ENCODE measurements around the gene AQP9. TPM values are rescaled to one million over a fixed set of nuclear protein-coding genes. Genes with fewer than 3 reads are reported as not detected.

Gene AQP9
- total RNA-seq, 6 experiments from 2014 or later: 72.9 to 350 (median 156) TPM

DNA sequence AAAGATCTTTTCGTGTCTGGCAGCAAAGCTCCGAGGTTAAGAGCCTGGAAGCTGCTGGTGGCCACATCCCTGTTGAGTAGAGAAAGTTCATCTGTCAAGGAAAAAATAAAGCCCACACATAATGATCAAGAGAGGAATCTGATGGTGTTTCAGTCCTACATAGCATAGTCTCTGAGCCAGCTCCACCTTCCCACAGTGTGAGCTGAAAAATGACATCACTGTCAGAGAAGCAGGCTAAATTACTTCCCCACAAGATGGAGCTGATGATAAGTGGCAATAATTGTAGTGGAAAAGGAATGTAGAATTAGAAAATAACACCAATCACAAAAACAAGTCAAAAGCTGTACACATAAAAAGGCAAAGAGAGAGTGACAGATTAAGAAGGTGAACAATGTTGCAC lies 84.5 kb downstream of the AQP9 start:
- H3K4me1 ChIP-seq: peaks cover 0 to 5% (median 0%) of the 10 kb centered on the region in 4 donors
- H3K27me3 ChIP-seq: no peaks in the 10 kb centered on the region
- peaks cover 0 to 2% (median 0%) of the 10 kb centered on the region in 4 donors for H3K9me3 ChIP-seq
- H3K4me3 ChIP-seq: no peak overlapping the region
- DNase-seq (no peak), ATAC-seq (peak in 1 of 4 donors; percentile 22)
- intact Hi-C loops (cut with DNase I): loop anchor here in 1 of 2 donors (10.0 kb wide), 1 partner anchor 542 kb away; no protein-coding TSS in a partner anchor
- TF ChIP-seq, protein P1, sequence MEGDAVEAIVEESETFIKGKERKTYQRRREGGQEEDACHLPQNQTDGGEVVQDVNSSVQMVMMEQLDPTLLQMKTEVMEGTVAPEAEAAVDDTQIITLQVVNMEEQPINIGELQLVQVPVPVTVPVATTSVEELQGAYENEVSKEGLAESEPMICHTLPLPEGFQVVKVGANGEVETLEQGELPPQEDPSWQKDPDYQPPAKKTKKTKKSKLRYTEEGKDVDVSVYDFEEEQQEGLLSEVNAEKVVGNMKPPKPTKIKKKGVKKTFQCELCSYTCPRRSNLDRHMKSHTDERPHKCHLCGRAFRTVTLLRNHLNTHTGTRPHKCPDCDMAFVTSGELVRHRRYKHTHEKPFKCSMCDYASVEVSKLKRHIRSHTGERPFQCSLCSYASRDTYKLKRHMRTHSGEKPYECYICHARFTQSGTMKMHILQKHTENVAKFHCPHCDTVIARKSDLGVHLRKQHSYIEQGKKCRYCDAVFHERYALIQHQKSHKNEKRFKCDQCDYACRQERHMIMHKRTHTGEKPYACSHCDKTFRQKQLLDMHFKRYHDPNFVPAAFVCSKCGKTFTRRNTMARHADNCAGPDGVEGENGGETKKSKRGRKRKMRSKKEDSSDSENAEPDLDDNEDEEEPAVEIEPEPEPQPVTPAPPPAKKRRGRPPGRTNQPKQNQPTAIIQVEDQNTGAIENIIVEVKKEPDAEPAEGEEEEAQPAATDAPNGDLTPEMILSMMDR (IDR thresholded peaks at IDR 0.05): no peak
- TF ChIP-seq POLR2A (IDR thresholded peaks at IDR 0.05): no peak
- H3K27ac ChIP-seq: no peak overlapping the region
- 76% methylated on average over 2 of the region's 2 CpGs for WGBS (ENCODE audit: insufficient coverage, low coverage, low lambda C conversion rate, missing lambda C conversion rate)
- H3K36me3 ChIP-seq: no peaks in the 10 kb centered on the region

DNA sequence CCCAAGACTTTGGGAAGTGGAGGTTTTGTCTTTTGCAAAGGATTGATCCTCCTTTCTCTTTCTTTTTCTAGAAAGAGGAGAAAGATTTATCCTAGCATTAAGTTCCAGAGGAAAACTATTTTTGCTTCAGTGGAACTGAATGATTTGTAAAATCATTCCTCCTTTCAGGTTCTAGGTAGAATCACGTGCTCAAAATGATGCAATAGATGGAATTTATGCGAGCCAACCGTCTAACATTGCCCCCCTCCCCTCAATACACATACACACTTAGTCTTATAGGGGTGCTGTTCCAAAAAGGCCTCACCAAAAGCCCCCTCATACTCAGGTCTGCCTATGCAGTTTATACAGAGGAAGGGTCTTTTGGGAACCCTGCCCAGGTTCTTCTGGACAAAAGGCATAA lies 85.3 kb downstream of the AQP9 start:
- ATAC-seq (no peak), DNase-seq (no peak)
- H3K9me3 ChIP-seq: peaks cover 0 to 2% (median 0%) of the 10 kb centered on the region in 4 donors
- TF ChIP-seq, protein P1 (IDR thresholded peaks at IDR 0.05): no peak
- no peak for TF ChIP-seq POLR2A (IDR thresholded peaks at IDR 0.05)
- no peaks in the 10 kb centered on the region for H3K27me3 ChIP-seq
- H3K27ac ChIP-seq: no peak overlapping the region
- no peak overlapping the region for H3K4me3 ChIP-seq
- H3K4me1 ChIP-seq: peaks cover 0 to 5% (median 0%) of the 10 kb centered on the region in 4 donors
- 35% methylated on average over 3 of the region's 3 CpGs for WGBS (ENCODE audit: insufficient coverage, low coverage, low lambda C conversion rate, missing lambda C conversion rate)
- H3K36me3 ChIP-seq: no peaks in the 10 kb centered on the region
- intact Hi-C loops (cut with DNase I): loop anchor here in 1 of 2 donors (10.0 kb wide), 1 partner anchor 541 kb away; no protein-coding TSS in a partner anchor

DNA sequence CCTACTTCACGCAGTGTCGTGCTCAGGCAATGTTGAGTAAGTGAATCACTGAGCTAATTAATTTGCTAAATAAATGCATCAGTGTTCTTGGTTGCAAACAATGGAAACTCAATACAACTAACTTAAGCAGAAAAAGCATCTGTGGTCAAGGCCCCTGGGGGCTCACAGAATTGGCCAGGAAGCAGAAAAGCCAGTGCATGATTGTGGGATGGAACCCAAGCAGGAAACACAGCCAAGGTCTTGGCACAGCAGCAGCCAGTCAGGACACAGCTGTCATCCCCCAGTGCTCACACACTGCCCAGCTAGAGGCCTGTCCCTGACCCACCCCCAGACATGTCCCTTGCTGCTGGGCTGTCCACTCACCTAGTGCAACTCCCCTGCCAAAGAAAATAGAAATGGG lies 85.9 kb downstream of the AQP9 start:
- Histone ChIP-seq H3K27ac (no peak overlapping the region), H3K4me3 (no peak overlapping the region), H3K4me1 (peaks cover 0 to 5% (median 0%) of the 10 kb centered on the region in 4 donors), H3K27me3 (no peaks in the 10 kb centered on the region), H3K36me3 (no peaks in the 10 kb centered on the region), H3K9me3 (peaks cover 0 to 2% (median 0%) of the 10 kb centered on the region in 4 donors)
- ATAC-seq: peak in 3 of 4 donors; percentile 9 to 48 (median 37)
- intact Hi-C loops (cut with DNase I): loop anchor here in 1 of 2 donors (10.0 kb wide), 1 partner anchor 541 kb away; no protein-coding TSS in a partner anchor
- 90% methylated on average over 2 of the region's 2 CpGs for WGBS (ENCODE audit: insufficient coverage, low coverage, low lambda C conversion rate, missing lambda C conversion rate)
- no peak for DNase-seq
- no peak for TF ChIP-seq POLR2A (IDR thresholded peaks at IDR 0.05)
- TF ChIP-seq, protein P1 (IDR thresholded peaks at IDR 0.05): no peak

DNA sequence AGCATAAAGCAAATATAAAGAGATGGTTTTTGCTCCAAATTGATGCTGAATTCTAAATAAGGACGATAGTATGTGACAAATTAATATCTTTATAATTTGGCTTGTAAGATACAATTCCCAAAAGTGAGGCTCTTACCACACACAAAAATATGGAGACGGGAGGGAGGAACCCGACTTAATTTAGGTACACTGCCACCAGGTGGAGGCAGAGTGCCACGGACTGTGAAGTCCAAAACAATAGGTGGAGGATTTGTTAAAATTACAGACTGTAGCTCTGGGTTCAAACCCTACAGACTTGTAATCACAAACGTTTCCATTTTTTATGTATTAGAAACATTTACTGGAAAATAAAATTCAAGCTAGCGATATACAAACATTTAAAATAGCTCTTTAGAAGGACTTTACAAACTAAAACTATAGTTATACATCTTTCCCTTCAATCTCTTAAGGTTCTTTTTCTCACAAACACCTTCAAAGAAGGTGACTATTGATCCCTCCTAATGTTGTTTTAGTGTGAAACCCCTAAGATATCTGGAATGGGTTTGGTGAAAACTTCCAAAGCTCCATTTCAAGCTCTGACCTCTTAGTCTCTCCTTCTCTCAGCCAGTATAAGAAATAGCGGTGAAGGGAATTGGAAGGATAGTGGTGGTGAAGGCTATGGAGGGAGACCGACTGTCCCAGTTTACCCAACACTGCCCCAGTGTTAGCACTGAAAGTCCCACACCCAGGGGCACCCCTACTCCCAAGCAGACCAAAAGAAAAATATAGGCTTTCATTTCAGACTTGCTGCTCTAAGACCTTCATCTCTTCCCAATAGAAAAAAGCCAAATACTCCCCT lies 89.7 kb downstream of the AQP9 start:
- peak; percentile 83 to 88 (median 86) for ATAC-seq
- Histone ChIP-seq H3K9me3 (no peaks in the 10 kb centered on the region), H3K27me3 (no peaks in the 10 kb centered on the region), H3K36me3 (no peaks in the 10 kb centered on the region), H3K4me3 (no peak overlapping the region), H3K4me1 (peaks cover 0 to 5% (median 0%) of the 10 kb centered on the region in 4 donors), H3K27ac (peak overlapping the region in 1 of 3 donors; percentile 9)
- DNase-seq: peak; percentile 70 to 78 (median 73)
- TF ChIP-seq, protein P1 (IDR thresholded peaks at IDR 0.05): peak; percentile 81 to 94 (median 91)
- TF ChIP-seq POLR2A (IDR thresholded peaks at IDR 0.05): no peak
- intact Hi-C loops (cut with DNase I): loop anchor here in 1 of 2 donors (10.0 kb wide), 1 partner anchor 537 kb away; no protein-coding TSS in a partner anchor
- 28% methylated on average over 8 of the region's 8 CpGs for WGBS (ENCODE audit: insufficient coverage, low coverage, low lambda C conversion rate, missing lambda C conversion rate)
